SK-N-SH treated with all-trans-retinoic acid at 6 μM for 48 hours (cell line): ENCODE data around the gene SCGB1C2.

Experiments
- ARNTL ChIP-seq: fragments of 450-650 bp; formaldehyde crosslinking; IDR thresholded peaks from 2 replicates; pipeline ENCODE4 v1.5.0; 2020; ENCODE audit warnings: low read depth, mild to moderate bottlenecking, moderate library complexity, borderline replicate concordance
- BACH2 ChIP-seq: fragments of 250-450 bp; sonication (Bioruptor Pico); IDR thresholded peaks from 2 replicates; pipeline ENCODE4 v1.9.0; 2021; ENCODE audit warnings: mild to moderate bottlenecking, borderline replicate concordance
- ISL1 ChIP-seq: fragments of 250-450 bp; sonication (Bioruptor Pico); IDR thresholded peaks from 2 replicates; pipeline ENCODE4 v2.1.2; 2022; ENCODE audit warnings: mild to moderate bottlenecking, moderate library complexity
- OSR1 ChIP-seq: fragments of 250-450 bp; sonication (Bioruptor Pico); IDR thresholded peaks from 2 replicates; pipeline ENCODE4 v1.8.0; 2022; ENCODE audit warnings: moderate library complexity, mild to moderate bottlenecking, inconsistent platforms
- PATZ1 ChIP-seq: fragments of 250-450 bp; sonication (Bioruptor Pico); IDR thresholded peaks from 2 replicates; pipeline ENCODE4 v1.8.0; 2020; ENCODE audit warnings: mild to moderate bottlenecking, moderate library complexity, borderline replicate concordance
- POU6F1 ChIP-seq: fragments of 250-450 bp; sonication (Bioruptor Pico); IDR thresholded peaks from 2 replicates; pipeline ENCODE4 v1.8.0; 2021; ENCODE audit warnings: low read depth, mild to moderate bottlenecking, moderate library complexity, borderline replicate concordance
- PPARA ChIP-seq: fragments of 250-450 bp; sonication (Bioruptor Pico); IDR thresholded peaks from 2 replicates; pipeline ENCODE4 v1.5.0; 2020; ENCODE audit warnings: mild to moderate bottlenecking, borderline replicate concordance
- RARB ChIP-seq: fragments of 250-450 bp; sonication (Bioruptor Pico); IDR thresholded peaks from 2 replicates; pipeline ENCODE4 v1.8.0; 2021; ENCODE audit warnings: mild to moderate bottlenecking, moderate library complexity
- SNAI2 ChIP-seq: fragments of 250-450 bp; sonication (Bioruptor Pico); IDR thresholded peaks from 2 replicates; pipeline ENCODE4 v1.5.0; 2020; ENCODE audit warnings: mild to moderate bottlenecking, moderate library complexity
- TOX ChIP-seq: fragments of 250-450 bp; sonication (Bioruptor Pico); IDR thresholded peaks from 2 replicates; pipeline ENCODE4 v1.8.0; 2021; ENCODE audit warnings: mild to moderate bottlenecking, moderate library complexity, borderline replicate concordance
- ZFP3 ChIP-seq: fragments of 250-450 bp; sonication (Bioruptor Pico); IDR thresholded peaks from 2 replicates; pipeline ENCODE4 v1.5.0; 2020; ENCODE audit warnings: mild to moderate bottlenecking, moderate library complexity
- ZNF565 ChIP-seq: fragments of 450-650 bp; formaldehyde crosslinking; conservative IDR thresholded peaks from 2 replicates; pipeline ENCODE4 v1.5.0; 2020; ENCODE audit warnings: low read depth, mild to moderate bottlenecking, moderate library complexity
- TF ChIP-seq, protein P1 (sequence below): fragments of 250-450 bp; sonication (Bioruptor Pico); IDR thresholded peaks from 2 replicates; pipeline ENCODE4 v1.5.1; 2020; ENCODE audit warnings: low read depth, mild to moderate bottlenecking, moderate library complexity

- TF ChIP-seq ZFP3 (CRISPR knock-in tag), result no peak
- no peak for TF ChIP-seq ARNTL (CRISPR knock-in tag)
- TF ChIP-seq BACH2 (CRISPR knock-in tag), result no peak
- TF ChIP-seq SNAI2, result no peak
- no peak for TF ChIP-seq PATZ1 (CRISPR knock-in tag)
- no peak for TF ChIP-seq ZNF565 (CRISPR knock-in tag)
- no peak for TF ChIP-seq OSR1 (CRISPR knock-in tag)
- TF ChIP-seq ISL1 (CRISPR knock-in tag), result no peak
- no peak for TF ChIP-seq TOX
- TF ChIP-seq POU6F1 (CRISPR knock-in tag), result no peak
- TF ChIP-seq PPARA (CRISPR knock-in tag), result no peak
- TF ChIP-seq, protein P1, sequence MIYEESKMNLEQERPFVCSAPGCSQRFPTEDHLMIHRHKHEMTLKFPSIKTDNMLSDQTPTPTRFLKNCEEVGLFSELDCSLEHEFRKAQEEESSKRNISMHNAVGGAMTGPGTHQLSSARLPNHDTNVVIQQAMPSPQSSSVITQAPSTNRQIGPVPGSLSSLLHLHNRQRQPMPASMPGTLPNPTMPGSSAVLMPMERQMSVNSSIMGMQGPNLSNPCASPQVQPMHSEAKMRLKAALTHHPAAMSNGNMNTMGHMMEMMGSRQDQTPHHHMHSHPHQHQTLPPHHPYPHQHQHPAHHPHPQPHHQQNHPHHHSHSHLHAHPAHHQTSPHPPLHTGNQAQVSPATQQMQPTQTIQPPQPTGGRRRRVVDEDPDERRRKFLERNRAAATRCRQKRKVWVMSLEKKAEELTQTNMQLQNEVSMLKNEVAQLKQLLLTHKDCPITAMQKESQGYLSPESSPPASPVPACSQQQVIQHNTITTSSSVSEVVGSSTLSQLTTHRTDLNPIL, result no peak
- no peak for TF ChIP-seq RARB (CRISPR knock-in tag)
Measured at GRCh38 chr17:161481-161880, 24.1 kb downstream of the SCGB1C2 start.
